Bronchial epithelial cell (primary cell): ENCODE data around the gene RAD51B. TPM values are rescaled to one million over a fixed set of nuclear protein-coding genes. Genes with fewer than 3 reads are reported as not detected.

Source experiments
- DNase-seq: peaks from one replicate; pipeline ENCODE4 v3.0.0-alpha.2; 2010; ENCODE audit warnings: low read depth
- FAIRE-seq: peaks from 2 replicates; lab custom pipeline; 2011; peaks lifted over from hg19 to GRCh38; lab: Jason Lieb, UNC
- H3K27me3 ChIP-seq: 2 replicates; pipeline ENCODE4 v1.5.1; 2011; ENCODE audit warnings: low read length; ENCODE audit not compliant: control insufficient read depth, insufficient read depth
- H3K36me3 ChIP-seq: 2 replicates; pipeline ENCODE4 v1.5.1; 2011; ENCODE audit warnings: low read length; ENCODE audit not compliant: control insufficient read depth, insufficient read depth
- H3K4me3 ChIP-seq: 2 replicates; pipeline ENCODE4 v1.5.1; 2011; ENCODE audit warnings: mild to moderate bottlenecking, low read depth, low read length, control low read depth
- total RNA-seq: library from RNA; depleted of rRNA; stranded (reverse); fragments of >200 nt; gene quantifications from 2 replicates; pipeline ENCODE4 v1.2.1, GENCODE V29; 2014
- TF ChIP-seq, protein P1 (sequence below): IDR thresholded peaks from 2 replicates; pipeline ENCODE4 v1.5.1; 2011; ENCODE audit warnings: mild to moderate bottlenecking, moderate library complexity, low read length, control low read depth, inconsistent platforms; ENCODE audit not compliant: insufficient read depth, severe bottlenecking

The RAD51B gene
- total RNA-seq, 1 donor from 2014 or later = 12.1 TPM

DNA sequence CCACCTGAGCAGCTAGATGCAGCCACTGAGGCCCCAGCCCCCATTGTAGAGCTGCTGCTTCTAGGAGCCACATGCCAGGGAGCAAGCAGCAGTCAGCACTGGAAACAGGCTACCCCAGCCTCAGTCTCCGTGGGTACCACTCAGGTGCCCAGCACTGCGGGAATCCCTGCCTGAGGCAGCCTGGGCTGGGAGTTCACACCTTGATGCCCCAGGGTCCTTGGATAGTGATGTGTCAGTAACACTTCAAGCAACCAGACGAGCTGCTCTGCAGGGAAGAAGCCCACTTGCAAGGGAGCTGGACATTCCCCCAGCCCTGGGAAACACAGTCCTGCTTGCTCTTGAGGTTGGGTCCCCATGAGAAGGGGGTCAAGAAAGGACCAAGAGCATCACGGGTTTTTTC is 882.6 kb downstream of the RAD51B start:
- FAIRE-seq (no peak), DNase-seq (no peak)
- TF ChIP-seq, protein P1, sequence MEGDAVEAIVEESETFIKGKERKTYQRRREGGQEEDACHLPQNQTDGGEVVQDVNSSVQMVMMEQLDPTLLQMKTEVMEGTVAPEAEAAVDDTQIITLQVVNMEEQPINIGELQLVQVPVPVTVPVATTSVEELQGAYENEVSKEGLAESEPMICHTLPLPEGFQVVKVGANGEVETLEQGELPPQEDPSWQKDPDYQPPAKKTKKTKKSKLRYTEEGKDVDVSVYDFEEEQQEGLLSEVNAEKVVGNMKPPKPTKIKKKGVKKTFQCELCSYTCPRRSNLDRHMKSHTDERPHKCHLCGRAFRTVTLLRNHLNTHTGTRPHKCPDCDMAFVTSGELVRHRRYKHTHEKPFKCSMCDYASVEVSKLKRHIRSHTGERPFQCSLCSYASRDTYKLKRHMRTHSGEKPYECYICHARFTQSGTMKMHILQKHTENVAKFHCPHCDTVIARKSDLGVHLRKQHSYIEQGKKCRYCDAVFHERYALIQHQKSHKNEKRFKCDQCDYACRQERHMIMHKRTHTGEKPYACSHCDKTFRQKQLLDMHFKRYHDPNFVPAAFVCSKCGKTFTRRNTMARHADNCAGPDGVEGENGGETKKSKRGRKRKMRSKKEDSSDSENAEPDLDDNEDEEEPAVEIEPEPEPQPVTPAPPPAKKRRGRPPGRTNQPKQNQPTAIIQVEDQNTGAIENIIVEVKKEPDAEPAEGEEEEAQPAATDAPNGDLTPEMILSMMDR = no peak

DNA sequence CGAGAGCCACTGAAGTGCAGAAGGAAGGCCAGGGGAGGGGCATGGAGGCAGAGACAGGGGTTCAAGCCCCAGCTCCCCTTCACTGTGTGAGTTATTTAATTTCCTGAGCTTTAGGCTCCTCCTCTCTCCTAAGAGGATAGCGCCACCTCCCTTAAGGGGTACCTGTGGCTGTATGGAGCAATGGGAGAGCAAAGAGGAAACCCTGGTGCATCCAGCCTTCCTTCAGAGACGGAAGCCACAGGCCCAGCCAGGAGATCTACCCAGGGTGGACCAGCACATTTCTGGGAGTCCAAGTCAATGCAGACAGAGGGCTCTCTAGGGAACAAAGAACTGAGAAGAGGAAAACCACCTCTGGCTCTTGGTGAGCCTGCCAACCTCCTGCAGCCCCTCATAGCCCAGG is 883.0 kb downstream of the RAD51B start:
- DNase-seq = no peak
- FAIRE-seq = no peak
- TF ChIP-seq, protein P1 = no peak
- Histone ChIP-seq H3K36me3 (no peaks in the 10 kb centered on the region), H3K4me3 (no peak overlapping the region), H3K27me3 (no peaks in the 10 kb centered on the region)

More for the DNA sequence above, 882.6 kb downstream of the RAD51B start:
- no peaks in the 10 kb centered on the region for H3K36me3 ChIP-seq
- no peaks in the 10 kb centered on the region for H3K27me3 ChIP-seq
- no peak overlapping the region for H3K4me3 ChIP-seq

DNA sequence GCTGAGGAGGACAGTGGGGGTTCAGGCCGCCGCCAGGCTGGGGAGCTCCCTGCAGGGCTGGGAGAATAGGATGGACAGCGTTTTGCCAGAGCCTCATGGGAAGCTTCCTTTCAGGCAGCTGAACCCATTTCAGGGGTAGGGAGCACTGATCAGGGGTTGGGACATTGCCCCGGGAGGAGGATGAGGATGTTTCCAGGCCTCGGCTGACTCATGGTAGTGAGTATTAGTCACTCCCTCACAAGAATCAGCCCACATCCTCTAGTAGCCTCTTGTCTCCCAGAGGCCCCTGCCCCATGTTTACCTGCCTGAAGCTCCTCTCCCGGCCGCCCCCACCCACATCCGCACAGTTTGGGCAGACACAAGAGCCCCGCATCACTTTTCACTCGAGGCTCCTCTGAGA is 883.5 kb downstream of the RAD51B start:
- no peaks in the 10 kb centered on the region for H3K36me3 ChIP-seq
- TF ChIP-seq, protein P1 = no peak
- FAIRE-seq = no peak
- no peak overlapping the region for H3K4me3 ChIP-seq
- peak; percentile 92 for DNase-seq
- H3K27me3 ChIP-seq = no peaks in the 10 kb centered on the region

DNA sequence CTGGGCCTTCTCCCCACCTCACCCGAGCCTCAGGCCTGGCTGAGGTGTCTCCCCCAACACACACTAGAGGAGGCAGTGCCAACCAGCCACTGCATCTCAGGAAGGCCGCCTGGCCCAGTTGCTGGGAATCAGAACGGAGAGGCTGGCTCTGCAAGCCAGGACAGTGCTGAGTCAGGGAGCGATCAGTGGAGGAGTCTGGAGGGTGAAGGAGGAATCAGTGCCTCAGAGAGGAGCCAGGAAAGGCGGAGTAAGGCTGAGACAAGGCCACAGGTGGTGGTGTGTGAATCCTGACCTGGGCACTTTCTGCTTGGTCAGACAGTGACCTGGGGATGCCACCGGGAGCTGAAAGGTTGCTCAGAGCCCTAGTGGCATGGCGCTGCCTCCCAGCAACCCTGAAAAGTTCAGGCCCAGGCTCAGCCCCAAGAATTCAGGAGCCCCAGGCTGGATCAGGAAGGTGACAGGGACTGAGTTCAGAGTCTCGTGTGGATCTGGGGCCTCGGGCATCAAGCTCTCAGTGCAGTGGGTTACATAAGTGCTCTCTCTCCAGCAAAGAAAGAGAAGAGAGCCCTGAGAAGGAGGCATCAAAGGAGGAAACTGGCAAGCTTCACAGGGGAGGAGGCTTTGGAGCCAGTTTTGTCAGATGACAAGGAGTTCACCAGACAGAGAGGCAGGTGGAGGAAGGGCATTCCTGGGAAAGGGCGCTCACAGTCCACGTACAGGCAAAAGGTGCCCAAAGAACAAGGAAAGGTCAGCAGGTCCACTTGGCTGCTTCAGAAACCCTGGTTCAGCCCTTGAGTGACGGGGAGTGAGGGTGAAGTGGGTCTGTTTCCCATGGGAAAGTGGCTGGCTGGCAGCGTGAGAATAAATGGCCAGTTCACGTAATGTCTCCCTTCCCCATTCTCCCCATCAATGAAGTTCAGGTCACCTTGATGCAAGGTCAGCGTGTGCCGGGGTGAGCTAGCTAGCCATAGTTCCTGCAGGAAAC is 885.4 kb downstream of the RAD51B start:
- no peaks in the 10 kb centered on the region for H3K27me3 ChIP-seq
- H3K4me3 ChIP-seq = no peak overlapping the region
- FAIRE-seq = peak; percentile 79
- DNase-seq = peak; percentile 86
- no peaks in the 10 kb centered on the region for H3K36me3 ChIP-seq
- TF ChIP-seq, protein P1 = no peak

DNA sequence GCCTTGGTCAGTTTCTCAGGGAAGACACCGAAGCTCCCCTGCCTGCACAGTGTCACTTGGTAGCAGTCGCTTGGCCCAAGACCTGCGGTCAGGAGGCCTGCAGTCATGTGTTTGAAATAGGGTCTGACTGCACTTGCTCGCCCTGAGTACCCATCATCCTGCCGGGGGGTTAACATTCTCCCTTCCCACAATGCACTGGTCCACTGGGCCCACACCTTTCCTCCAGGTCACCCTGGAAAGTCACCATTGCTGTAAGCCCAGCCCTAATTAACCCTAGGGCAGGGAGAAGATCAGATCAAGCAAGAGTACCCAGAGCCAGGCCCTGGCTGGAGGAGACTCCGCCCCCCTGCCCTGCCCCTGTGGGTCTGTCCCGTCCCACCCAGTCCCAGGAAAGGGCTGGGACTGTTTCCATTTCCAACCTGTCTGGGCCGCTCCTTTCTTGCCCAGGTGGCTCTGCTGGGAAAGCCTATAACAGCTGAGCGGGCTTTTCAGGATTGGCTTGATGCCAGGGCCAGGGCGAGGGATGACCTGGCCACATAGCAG is 886.2 kb downstream of the RAD51B start:
- H3K4me3 ChIP-seq = no peak overlapping the region
- DNase-seq (peak; percentile 92), FAIRE-seq (peak; percentile 64)
- no peaks in the 10 kb centered on the region for H3K36me3 ChIP-seq
- H3K27me3 ChIP-seq = no peaks in the 10 kb centered on the region
- TF ChIP-seq, protein P1 = no peak
